Suppressor macrophage treated with lipopolysaccharide for 4 hours (primary cell): ENCODE results near the gene EDNRB.
"Not testable (repeated sequence)": the region's sequence is repeated elsewhere in the genome, so short reads cannot be mapped to it uniquely, and the experiment has no call there.

Experiments used
- DNase-seq: peaks from one replicate; pipeline ENCODE4 v3.0.0-alpha.2; 2020

The EDNRB gene

GRCh38 chr13:77918391-77919245, at the start of gene EDNRB:
EDNRB (minus strand) TSS chr13:77918831; CDS start chr13:77918573, 258 bp downstream.
- DNase-seq: peak; percentile 51

DNA sequence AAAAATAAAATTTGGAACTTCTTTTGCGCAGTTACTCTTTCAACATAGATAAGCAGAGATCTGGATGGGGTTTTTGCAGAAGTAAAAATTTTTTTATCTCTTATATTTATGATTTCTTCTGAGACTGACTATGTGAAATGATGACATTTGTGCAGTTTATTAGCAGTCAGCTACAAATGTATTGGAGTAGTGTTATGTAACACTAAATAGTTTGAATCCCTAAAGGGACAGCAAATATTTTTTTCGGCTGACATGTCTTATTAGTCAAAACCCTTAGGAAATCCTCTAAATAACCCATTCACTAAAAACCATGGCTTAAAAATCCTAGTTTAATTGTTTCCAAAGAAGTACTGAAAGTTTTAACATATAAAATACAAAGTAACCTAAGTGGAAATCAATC, 48.0 kb upstream of the EDNRB start:
- no peak for DNase-seq

- no peak for DNase-seq
Observed at GRCh38 chr13:77952737-77953136, 34.1 kb upstream of the EDNRB start.

DNA sequence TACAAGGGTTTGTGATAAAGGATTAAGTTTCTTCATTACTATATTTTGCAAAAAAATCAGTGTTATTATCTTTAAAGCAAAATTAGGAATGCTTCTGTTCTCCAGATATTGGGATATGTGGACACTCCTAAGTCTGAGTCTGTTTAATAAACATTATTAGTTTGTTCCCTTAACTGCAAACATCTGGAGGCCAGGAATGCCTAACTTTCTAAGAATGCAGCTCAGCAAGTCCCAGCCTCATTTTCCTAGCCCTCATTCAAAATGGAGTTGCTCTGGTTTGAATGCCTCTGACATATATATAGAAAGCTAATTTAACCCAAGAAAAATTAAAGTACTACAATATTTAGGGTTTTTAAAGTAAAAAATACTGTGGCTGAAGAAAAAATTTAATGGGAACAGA, 33.6 kb upstream of the EDNRB start:
- no peak for DNase-seq

DNA sequence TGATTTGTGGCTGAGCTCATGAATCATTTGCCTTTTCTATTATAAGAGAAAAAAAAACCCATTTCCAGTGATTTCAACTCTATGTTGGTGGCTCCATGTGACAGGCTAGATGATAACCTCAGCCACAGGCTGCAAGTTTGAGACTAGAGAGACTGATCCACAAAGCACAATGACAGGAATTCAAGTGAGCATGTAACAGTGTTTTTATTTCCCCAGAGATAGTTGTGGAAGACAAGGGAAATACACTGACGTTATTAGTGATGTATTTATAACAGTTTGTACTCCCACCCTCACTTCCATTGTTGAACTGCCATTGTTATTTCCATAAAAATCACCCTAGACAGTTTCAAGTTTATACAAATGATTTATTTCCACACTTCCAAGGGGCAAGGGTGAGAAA, 27.9 kb upstream of the EDNRB start:
- no peak for DNase-seq

DNA sequence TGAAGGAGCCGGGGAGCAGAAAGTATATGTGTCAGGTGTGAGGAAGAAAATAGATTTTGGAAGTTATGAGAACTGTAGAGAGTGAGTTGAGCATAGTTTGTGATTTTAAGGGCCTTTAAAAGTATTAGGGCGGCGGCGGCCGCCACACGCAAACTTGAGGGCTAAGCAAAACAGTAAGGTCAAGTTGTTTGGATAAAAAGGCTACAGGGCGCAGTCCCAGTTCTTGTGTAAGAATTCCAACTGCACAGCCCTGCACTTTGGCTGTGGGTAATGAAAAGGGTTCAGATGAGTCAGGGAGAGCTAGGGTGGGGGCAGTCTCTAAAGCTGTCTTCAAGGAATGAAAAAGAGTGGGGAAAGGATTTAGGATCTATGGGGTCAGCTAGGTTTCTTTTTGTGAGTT, 16.4 kb upstream of the EDNRB start:
- not testable (repeated sequence) for DNase-seq

DNA sequence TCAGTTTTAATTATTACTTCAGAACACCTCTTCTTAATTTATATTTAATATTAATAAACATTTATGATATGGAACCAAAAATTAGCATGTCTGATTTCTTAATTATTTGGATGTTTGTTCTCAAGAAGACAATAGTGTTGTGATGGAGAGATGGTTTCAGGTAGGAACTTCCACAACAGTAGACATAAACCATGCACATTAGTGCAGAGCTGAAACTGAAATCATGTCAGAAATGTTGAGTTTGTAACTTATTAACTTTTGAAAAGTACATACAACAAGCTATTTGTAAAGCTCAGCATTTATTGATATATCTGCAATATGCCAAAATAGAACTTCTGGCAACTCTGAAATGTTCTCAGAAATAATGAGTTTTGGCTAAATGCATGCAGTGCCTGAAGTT, 11.8 kb upstream of the EDNRB start:
- no peak for DNase-seq

GRCh38 chr13:77928909-77929308, 10.3 kb upstream of the EDNRB start:
- DNase-seq: peak; percentile 58

DNA sequence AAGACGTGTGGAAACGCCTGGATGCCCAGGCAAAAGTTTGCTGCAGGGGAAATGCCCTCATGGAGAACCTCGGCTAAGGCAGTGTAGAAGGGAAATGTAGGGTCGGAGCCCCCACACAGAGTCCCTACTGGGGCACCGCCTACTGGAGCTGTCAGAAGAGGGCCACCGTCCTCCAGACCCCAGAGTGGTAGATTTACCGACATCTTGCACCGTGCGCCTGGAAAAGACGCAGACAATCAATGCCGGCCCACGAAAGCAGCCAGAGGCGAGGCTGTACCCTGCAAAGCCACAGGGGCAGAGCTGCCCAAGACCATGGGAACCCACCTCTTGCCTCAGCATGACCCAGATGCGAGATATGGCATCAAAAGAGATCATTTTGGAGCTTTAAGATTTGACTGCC, 7.0 kb upstream of the EDNRB start:
- DNase-seq: no peak

GRCh38 chr13:77919921-77920294, 1.3 kb upstream of the EDNRB start:
- DNase-seq: no peak

DNA sequence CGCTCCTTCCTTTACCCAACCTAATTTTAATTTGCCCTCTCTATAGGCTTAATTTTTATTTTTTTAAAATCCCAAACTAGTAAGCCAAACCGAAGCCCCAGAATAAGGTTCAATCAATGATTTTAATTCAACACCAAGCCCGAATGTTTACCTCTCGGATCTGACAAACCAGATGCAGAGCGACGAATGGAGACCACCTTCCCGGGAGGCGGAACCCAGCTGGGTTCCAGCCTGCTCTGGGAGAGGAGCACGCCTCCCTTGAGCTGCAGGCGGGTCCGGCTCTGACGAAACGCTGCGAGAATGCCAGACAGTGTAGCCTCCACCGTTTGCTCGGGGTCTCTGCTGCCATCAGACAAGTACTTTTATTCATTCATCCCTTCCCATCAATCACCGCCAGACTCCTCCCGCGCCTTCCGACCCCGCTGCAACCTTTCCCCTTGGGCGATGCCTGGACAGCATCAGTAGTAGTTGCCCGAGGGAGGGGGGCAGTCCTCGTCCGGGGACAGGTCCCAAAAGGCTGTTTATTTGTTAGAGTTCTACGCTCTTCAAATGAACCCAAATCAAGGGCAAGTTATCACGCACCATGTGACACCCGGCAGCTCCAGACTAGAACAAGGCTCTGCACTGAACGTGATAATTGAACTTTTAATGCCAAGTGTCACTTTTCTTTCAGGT, 752 bp upstream of the EDNRB start:
- DNase-seq: peak; percentile 19

DNA sequence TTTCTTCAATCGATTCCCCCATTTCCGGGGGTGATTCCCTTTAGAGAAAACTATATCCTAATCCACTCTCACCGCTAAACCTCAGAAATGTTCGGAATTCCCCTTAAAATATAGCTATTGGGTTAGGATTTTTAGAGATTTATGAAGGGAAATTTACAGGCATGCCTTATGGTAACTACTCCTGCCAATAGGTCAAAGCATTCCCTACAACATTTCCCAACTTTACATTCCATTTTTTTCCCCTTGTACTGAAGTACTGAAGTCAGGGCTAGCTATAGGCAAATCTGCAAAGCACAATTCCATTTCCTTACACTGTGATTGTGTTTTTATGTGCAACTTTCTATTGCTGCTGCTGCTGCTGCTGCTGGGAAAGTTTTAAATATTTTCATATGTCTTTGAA, 2.1 kb downstream of the EDNRB start:
- no peak for DNase-seq

- peak; percentile 30 for DNase-seq
Observed at GRCh38 chr13:77915686-77916085, 2.9 kb downstream of the EDNRB start.

DNA sequence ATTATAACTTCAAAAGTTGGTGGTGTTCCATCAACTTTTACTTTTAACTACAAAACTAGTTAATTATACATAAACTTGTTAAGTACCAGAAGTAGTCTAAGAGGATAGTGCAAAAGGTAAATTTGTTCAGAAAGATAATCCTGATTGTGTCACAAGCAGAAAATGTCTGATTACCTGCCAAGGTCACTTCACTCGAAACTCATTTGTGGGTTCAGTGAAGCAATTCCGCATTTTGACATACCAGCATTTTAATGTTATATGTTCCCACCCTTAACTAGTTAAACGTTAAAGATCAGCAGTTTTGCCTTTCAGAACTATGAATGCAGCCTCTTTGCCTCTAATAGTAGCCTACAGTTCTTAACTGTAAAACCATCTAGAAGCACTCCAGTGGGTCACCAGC, 5.6 kb downstream of the EDNRB start:
- no peak for DNase-seq

- no peak for DNase-seq
Observed at GRCh38 chr13:77911751-77912150, 6.9 kb downstream of the EDNRB start.

DNA sequence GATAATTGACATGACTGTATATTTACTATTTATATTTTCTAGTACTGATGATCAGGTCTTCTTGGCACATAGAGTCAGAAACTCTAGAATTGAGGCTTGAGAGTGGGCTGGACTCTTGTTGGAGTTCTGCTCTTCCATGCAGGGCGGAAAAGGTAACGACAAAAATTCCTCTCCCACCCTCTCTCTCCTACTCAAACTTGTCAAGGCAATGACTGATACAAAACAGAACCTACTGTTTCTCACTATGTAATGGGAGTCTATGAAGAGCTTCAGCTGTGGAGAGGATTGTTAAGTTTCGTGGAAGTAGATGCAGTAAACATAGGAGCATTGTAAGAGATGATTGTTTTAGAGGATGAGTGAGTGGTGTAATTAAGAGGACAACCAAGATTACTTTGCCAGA, 8.8 kb downstream of the EDNRB start:
- no peak for DNase-seq

DNA sequence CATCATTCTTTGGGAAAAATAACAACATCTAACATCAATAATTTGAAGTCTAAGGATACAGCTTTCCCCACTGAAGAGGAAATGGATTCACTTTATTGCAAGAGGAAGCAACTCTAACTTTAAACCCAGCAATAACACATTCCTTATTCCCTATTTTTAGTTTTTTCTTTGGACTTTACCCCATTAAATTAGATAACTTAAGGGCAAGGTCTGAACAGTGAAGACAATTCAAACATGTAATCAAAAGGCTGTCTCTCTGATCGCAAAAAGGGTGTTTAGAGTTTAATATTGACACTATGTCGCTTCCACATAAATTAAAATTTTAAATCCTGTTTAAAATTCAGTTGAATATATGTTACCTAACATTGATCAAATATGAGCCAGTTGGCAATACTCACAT, 10.1 kb downstream of the EDNRB start:
- DNase-seq: no peak

DNA sequence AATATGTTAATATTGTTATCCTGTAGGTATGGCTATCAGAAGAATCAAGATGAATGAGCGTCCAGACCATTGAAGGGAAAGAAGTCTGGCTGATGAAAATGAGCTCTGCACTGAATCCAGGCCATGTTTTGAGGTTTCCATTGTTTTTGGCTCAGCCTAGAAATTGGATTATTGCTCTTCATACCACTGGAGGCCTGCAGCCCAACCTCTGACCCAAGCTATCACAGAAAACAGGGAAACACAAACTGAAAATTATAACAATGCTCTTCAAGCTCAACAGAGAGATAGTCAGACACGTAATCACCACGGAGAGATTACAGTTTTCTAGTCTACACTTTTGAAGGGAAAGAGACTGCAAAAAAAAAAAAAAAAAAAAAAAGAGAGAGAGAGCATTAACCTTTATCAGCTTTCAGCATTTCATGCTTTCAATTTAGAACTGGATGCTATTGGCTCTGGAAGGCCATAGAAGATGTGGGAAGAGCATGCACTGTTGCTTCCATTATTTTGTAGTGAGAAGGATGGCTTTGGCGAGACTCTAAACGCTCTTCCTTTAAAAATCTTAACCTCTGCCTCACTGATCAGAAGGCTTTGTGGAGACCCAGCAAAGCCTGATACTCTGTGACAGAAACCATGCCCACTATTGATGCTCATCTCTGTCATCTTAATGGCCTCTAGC, 10.8 kb downstream of the EDNRB start:
- no peak for DNase-seq

DNA sequence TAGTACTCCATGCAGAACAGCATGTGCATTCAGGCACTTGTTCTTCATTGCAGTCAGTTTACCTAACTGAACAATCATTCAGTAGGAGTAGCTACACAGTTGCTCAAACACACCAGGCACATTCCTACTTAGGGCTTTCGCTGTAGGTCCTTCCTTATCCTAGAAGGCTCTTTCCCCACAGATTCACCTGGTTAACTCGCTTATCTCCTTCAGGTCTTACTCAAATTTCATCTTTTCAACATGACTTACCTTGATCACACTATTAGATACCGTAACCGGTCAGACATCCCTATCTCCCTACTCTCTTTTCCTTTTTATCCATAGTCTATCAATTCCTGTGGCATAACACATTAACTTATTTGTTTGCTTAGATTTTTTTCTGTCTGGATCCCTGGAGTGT, 14.6 kb downstream of the EDNRB start:
- no peak for DNase-seq

GRCh38 chr13:77903435-77903834, 15.2 kb downstream of the EDNRB start:
- no peak for DNase-seq

GRCh38 chr13:77902319-77902963, 16.2 kb downstream of the EDNRB start:
- DNase-seq: no peak

GRCh38 chr13:77898097-77898496, 20.5 kb downstream of the EDNRB start:
- DNase-seq: peak; percentile 30

GRCh38 chr13:77896977-77897376, 21.7 kb downstream of the EDNRB start:
- DNase-seq: no peak
